ENCODE results near the gene CDK17.
"Not testable (repeated sequence)": the region's sequence is repeated elsewhere in the genome, so short reads cannot be mapped to it uniquely, and the experiment has no call there.

The CDK17 gene

DNA sequence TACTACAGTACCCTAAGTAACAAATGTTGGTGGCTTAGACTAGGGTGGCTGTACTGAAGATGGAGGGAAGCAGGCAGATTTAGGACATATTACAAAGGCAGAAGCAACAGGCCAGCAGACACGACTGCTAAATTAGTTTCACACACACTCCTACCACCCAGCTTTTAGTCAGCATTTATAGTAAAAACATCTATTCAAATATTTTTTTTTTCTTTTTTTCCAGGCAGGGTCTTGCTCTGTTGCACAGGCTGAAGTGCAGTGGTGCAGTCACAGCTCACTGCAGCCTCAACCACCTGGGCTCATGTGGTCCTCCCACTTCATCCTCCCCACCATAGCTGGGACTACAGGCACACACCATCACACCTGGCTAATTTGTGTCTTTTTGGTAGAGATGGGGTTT, 72.9 kb downstream of the CDK17 start:
- intact Hi-C loops (cut with DNase I): no loop called here
- DNase-seq: no peak

DNA sequence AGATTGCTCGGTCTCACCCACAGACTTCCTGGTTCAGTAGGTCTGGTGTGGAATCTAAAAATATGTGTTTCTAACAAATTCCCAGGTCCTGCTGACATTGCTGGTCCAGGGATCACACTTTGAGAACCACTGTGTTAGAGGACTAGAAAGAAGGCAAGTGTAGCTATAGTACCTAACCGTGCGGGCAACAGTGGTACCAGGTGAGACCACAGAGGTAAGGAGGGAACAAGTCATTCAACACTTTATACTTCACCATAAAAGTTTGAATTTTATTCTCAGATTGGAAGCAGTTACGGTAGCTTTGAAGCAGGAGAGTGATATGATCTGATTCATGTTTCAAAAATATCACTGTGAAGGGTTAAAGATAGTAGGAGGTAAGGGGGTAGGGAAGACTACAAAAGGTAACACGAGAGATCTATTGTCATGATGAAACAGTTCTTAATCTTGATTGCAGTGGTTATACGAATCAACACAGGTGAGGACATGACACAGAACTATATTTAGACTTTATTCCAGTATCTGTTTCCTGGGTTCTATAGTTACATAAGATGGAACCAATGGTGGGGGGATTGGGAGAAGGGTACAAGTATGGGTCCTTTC, 73.5 kb downstream of the CDK17 start:
- intact Hi-C loops (cut with DNase I): no loop called here
- no peak for DNase-seq

DNA sequence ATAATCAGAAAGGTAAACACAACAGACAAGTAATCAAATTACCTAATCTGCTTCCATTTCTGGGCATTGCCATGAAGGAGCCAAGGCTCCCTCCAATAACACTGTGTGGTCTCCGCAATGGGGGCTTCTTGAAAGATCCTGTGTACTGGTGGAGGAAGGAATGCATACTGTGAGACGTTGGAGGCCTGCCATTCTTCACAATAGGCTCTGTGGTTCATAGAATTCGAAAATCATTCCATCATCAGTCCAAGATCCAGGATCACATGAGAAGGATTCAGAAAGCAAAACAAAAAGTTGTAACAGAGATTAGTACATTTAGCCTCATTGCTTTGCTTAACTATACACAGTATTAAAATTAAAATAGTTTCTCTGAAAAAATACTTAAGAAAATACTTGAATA, 76.3 kb downstream of the CDK17 start:
- no peak for DNase-seq
- intact Hi-C loops (cut with DNase I): no loop called here

DNA sequence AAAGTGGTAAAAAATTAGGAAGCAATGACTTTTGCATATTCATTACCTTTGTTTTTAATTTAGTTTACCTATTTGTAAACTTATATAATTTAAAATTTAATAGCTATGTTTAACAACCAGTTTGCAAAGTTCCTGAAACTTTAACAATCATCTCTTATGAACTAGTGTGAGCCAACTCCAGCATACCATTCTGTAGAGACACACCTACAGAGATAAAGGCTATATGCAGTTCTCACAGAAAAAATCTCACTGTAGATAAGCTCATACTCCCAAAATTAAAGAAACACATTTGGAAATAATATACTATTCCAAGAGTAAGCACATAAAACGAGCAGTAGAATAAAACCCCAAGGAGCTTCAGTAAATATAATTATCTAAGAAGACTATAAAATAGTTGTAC, 77.5 kb downstream of the CDK17 start:
- intact Hi-C loops (cut with DNase I): no loop called here
- DNase-seq: no peak

DNA sequence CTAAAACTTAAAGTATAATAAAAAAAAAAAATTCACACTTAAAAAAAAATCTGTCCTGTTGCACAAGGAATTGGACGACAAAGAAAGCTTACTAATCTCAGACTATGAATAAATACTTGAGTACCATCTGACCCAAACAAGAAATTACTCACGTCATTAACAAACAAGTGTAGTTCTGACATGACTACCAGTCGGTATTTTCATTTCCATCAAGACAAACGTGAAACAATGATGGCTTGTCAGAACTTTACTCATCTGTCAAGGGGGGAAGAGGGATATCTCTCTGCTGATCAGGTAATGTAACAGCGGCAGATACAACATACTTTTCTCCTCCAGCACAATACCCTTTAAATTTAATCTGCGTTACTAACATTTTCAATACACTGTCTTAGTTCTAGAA, 78.3 kb downstream of the CDK17 start:
- DNase-seq: no peak
- intact Hi-C loops (cut with DNase I): no loop called here

DNA sequence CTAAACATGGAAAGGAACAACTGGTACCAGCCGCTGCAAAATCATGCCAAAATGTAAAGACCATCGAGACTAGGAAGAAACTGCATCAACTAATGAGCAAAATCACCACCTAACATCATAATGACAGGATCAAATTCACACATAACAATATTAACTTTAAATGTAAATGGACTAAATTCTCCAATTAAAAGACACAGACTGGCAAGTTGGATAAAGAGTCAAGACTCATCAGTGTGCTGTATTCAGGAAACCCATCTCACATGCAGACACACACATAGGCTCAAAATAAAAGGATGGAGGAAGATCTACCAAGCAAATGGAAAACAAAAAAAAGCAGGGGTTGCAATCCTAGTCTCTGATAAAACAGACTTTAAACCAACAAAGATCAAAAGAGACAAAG, 82.4 kb downstream of the CDK17 start:
- intact Hi-C loops (cut with DNase I); DNase-seq: not testable (repeated sequence)

DNA sequence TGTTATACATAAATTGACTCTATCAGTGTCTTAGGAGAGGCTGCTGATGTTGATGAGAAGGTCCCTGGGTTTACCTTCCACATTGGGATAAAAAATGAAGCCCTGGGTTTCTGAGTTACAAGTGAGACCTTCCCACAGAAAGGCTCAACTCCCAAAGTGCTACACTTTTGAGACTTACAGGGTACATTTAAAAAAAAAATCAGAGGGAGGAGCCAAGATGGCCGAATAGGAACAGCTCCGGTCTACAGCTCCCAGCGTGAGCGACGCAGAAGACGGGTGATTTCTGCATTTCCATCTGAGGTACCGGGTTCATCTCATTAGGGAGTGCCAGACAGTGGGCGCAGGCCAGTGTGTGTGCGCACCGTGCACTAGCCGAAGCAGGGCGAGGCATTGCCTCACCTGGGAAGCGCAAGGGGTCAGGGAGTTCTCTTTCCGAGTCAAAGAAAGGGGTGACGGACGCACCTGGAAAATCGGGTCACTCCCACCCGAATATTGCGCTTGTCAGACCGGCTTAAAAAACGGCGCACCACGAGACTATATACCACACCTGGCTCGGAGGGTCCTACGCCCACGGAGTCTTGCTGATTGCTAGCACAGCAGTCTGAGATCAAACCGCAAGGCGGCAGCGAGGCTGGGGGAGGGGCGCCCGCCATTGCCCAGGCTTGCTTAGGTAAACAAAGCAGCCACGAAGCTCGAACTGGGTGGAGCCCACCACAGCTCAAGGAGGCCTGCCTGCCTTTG, 84.3 kb downstream of the CDK17 start:
- intact Hi-C loops (cut with DNase I); DNase-seq: not testable (repeated sequence)

DNA sequence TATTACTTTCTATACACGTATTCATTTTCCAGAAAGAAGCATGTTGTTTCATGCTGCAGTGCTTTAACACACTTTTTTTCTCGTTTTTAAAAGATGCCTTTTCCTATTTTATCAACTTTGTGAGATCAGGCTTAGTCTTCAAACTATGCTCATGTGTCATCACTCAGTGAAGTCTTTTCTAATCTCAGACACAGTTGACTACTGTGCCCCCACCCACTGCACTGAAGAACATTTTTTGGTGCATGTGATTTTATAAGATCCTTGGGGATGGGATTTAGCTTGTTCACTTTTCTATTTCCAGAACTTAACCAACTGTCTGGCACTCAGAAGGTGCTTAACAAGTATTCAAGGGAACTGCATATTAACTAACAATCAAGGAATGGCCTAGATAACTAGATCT, 85.5 kb downstream of the CDK17 start:
- DNase-seq: no peak
- intact Hi-C loops (cut with DNase I): no loop called here

DNA sequence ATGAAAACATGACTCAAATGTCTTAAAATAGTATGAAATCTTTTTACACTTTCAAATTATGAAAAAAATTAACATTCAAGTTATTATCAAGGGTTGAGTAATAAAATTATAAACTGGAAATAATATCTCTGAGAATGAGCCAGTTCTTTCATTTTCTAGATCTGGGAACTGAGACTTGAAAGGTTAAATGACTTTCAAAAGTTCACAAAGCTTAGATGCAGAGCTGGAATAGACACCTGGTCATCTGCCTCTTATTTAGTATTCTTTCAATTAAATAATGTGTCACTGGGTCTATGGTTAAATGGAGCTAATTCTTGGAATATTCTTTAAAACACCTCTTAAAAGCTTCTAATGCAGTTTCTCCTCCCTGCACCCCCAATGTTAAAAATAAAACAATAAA, 86.6 kb downstream of the CDK17 start:
- intact Hi-C loops (cut with DNase I): no loop called here
- no peak for DNase-seq

DNA sequence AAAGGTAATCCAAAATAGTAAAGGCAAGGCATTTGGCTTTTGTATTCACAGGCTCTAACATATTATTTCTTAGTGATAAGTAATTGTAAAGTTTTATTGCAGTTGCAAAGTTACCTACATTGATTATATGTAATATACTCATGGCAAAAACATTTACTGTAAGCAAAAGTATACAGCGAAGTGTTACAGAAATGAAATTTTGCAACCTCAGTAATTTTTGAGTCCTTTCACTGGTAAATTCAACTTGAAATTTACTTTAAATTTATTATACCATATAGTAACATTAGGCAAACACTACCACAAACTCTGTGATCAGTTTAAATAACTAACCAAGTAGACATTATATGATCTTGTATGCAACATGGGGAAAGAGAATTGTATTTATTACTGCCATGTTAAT, 89.0 kb downstream of the CDK17 start:
- intact Hi-C loops (cut with DNase I): no loop called here
- no peak for DNase-seq

DNA sequence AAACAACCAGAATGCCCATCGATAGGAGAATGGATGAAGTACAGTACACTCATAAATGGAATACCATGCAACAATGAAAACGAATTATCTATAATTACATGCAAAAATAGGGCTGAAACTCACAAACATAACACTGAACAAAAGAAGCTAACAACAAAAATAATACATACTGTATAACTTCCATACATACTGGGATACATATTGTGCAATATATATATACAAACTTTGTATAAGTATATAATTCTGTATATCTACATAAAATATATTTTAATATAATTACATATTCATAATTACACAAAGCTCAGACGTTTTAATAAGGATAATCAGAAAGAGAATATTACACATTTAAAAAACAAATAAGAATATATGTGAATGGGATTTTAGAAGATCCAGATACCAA, 90.2 kb downstream of the CDK17 start:
- DNase-seq: no peak
- intact Hi-C loops (cut with DNase I): no loop called here

DNA sequence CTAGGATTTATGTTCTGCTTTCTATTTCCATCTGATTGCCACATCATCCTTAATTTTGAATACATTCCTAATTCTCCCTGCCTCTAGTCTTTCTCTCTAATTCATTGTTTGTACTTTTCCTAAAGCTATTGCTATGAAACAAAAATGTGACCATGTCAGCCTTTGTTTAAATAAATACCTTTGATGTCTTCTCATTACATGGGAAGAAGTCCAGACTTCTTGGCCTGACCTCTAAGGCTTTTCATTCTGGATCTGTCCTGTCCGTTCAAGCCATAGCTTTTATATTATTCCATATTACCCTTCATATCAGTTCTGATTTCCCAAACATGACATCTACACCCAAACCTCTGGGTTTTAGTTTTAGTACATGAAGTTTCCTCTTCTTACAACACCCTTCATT, 91.4 kb downstream of the CDK17 start:
- intact Hi-C loops (cut with DNase I): no loop called here
- no peak for DNase-seq

DNA sequence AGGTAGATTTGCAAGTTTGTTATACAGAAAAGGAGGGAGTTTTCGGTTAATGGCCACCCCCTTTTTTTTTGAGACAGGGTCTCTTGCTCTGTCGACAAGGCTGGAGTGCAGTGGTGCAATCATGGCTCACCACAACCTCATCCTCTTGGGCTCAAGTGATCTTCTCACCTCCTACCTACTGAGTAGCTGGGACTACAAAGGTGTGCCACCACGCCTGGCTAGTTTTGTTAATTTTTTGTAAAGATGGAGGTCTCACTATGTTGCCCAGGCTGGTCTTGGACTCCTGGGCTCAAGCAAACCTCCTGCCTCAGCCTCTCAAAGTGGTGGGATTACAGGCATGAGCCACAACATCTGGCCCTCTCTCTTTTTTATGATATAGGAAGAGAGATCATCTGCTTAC, 94.6 kb downstream of the CDK17 start:
- intact Hi-C loops (cut with DNase I): no loop called here
- no peak for DNase-seq

DNA sequence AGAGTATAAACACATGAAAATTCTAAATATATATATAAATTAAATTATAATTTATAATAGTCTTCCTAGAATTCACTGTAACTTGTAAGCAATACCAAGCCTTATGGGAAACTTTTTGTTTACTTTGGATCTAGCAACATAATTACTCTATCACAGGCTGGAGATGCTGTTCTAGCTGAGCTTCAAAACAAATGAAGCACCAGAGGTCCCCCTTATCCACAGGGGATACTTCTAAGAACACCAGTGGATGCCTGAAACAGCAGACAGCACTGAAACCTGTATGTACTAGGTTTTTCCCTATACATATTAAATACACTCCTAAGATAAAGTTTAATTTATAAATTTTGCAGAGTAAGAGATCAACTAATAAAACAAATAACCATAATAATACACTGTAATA, 96.6 kb downstream of the CDK17 start:
- no peak for DNase-seq
- intact Hi-C loops (cut with DNase I): no loop called here

DNA sequence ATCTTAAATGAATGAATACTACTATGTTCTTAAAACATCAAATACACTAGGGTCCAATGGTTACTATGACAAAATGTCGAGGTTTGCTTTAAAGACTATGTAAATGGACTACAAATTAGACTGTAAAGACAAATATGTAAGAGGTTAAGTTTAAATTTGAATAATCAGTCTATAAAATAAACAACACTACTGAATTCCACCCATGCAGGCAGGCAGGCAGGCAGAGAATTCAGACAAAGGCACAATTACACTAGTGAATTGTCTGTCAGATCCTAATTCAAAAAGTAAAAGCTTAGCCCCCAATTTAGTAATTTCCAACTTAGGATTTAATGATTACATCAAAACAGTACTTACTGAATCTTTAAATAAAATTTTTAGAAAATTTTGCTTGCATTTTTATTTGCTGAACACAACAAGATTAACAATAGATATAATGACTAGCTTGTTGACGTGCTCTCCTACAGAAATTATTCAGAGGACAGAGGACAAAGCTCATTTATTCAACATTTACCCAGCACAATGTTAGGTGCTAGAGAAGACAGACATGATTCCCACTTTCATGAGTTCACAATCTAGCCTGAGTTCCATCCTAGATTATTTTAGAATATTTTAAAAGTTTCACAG, 97.4 kb downstream of the CDK17 start:
- intact Hi-C loops (cut with DNase I): no loop called here
- no peak for DNase-seq

DNA sequence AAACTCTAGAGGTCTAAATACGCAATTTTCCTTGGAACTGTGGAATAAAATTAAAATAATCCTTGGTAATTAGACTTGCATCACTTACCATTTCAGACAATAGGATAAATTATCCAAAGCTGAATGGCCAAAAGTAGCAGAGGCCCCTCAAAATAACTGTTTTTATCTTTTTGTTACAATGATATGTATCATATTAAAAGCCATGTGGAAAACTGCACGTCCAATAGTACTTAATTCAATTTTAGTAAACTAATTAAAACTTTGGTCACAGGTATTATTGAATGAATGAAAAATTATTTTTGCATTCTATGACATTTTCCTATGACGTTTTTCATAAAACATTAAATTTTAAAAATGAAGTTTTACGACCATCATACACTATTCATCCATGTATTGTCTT, 98.5 kb downstream of the CDK17 start:
- DNase-seq: no peak
- intact Hi-C loops (cut with DNase I): loop anchor here (2.0 kb wide), 1 partner anchor 99 kb away; the partner anchor contains the start of gene CDK17

DNA sequence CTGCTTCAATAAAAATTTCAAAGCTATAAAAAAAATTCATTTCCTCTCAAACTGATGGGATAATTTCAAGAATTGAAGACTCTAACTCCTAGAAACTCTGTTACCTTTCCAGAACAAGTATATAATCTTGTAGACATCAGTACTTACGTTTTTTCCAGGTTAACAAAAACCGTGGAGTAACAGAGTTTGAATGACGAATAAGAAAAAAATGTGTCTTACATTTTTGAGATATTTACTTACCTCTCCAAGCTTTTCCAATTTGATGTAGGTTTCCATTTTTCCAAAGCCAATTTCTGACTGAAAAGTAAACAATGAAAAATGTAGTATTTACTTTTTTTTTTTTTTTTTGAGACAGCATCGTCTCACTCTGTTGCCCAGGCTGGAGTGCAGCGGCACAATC, 100.2 kb downstream of the CDK17 start:
- intact Hi-C loops (cut with DNase I): loop anchor here (2.0 kb wide), 1 partner anchor 101 kb away; the partner anchor contains the start of gene CDK17
- DNase-seq: no peak

DNA sequence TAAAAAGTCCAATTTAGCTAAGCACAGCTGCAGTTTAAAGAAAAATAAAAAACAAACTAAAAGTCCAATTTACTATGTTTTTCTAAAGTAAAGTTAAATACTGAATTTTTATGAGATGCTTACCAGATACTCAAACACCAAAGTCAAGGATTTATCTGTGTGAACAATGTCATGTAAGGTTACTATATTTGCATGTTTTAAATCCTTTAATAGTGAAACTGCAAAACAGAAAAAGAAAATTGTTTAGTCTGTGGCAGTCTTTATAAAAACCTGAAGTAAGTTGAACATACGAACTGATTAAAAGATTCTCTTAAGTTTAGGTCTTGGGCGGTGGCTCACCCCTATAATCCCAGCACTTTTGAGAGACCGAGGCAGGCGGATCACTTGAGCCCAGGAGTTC, 102.7 kb downstream of the CDK17 start:
- intact Hi-C loops (cut with DNase I): no loop called here
- DNase-seq: no peak

DNA sequence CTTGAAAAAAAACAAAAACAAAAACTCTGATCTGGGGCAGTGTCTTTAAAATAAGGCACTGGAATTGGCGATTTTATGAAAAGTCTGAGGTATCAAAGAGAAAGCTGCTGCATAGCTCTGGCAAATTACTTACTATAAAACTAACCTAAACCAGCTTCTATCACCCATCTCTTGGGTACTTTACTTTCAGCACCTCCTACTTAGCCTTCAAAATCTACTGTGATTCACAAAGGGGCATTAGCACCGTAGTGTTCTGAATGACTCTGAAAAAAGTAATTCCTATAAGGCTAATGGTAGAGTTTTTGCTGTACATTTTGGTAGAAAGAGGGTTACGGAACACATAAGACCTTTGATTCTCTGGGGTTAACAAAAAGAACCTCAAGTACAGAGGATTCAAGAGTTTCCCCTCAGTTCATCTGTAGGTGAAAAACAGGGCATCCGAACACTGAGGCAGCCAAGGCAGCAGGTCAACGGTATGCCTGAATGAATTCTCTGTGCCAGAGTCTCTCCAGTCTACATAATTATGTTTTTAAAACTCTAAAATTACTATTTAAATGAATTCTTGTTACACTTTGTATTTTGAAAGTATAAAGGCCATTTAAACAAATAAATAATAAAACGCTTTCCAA, 104.6 kb downstream of the CDK17 start:
- intact Hi-C loops (cut with DNase I): no loop called here
- DNase-seq: no peak

DNA sequence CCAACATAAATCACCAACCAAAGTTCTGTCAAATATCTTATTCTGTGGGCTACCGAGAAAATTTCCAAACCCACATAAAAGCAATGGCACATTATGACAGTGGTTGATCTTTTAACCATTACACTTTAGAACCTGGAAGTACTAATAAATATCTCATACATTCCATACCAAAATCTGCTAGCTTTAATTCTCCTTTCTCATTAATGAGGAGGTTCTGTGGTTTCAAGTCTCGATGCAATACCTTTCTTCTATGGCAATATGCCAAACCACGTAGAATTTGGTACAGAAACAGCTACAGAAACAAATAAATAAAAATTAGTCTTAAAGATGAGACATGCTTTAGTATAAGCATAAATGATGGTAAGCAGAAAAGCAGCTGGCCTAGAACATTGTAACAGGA, 105.4 kb downstream of the CDK17 start:
- intact Hi-C loops (cut with DNase I): no loop called here
- no peak for DNase-seq

DNA sequence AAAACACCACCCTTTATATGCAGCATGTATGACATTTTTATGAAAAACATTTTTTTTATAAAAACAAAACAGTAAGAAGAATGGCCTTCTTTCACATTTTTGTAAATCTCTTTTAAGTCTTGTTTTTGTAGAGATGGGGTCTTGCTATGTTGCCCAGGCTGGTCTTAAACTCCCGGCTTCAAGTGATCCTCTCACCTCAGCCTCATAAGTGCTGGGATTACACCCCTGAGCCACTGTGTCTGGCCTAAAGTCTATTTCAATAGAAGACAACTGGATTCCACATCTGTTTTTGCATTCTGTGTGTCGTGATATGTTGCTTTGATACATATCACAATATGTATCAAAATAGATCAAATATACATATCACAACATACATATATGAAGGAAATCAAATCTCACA, 107.1 kb downstream of the CDK17 start:
- no peak for DNase-seq
- intact Hi-C loops (cut with DNase I): no loop called here

DNA sequence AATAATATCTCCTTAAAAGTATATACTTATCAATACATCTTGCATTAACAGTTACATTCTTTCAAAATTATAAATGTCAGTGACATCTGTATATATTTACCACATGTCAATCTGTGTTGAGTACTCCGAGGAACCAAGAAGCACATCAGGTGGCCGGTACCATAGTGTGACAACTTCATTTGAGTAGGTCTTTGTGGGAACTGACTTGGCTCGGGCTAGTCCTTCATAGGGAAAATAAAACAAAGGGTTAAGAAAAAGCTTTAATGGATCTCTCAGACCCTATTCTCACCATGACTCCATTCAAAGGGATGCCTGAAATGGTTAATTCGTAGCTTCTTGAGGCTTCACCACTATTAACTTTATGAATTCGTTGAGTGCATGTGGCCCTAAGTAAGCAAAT, 111.2 kb downstream of the CDK17 start:
- intact Hi-C loops (cut with DNase I): no loop called here
- DNase-seq: no peak

Data from posterior cingulate gyrus (tissue), 11 donors.